ENCODE measurements around the gene ANKH.

ANKH gene

GRCh38 chr5:14666357-14666756 lies 205.2 kb downstream of the ANKH start:
- 0 out of 2 replicates have a peak, but pooled peaks cover 6% of the 10 kb centered on the region for H3K36me3 ChIP-seq (ENCODE audit: insufficient read depth, low read length)
- peaks cover 41% of the 10 kb centered on the region for H3K4me1 ChIP-seq (ENCODE audit: control insufficient read depth, insufficient read depth, low read length, unreplicated experiment)
- H3K79me2 ChIP-seq (ENCODE audit: control insufficient read depth, insufficient read depth, low read length, unreplicated experiment) = peaks cover 83% of the 10 kb centered on the region
- H2AFZ ChIP-seq (ENCODE audit: low read length, unreplicated experiment) = no peak overlapping the region
- H3K27ac ChIP-seq (ENCODE audit: low read depth, low read length) = no peak overlapping the region
- peak overlapping the region; percentile 87 for H3K4me3 ChIP-seq (ENCODE audit: low read depth, low read length)
- H3K27me3 ChIP-seq (ENCODE audit: insufficient read depth, low read length) = no peaks in the 10 kb centered on the region

GRCh38 chr5:14665949-14666348 lies 205.6 kb downstream of the ANKH start:
- peaks cover 40% of the 10 kb centered on the region for H3K4me1 ChIP-seq (ENCODE audit: control insufficient read depth, insufficient read depth, low read length, unreplicated experiment)
- peaks cover 79% of the 10 kb centered on the region for H3K79me2 ChIP-seq (ENCODE audit: control insufficient read depth, insufficient read depth, low read length, unreplicated experiment)
- H3K27me3 ChIP-seq (ENCODE audit: insufficient read depth, low read length) = no peaks in the 10 kb centered on the region
- H2AFZ ChIP-seq (ENCODE audit: low read length, unreplicated experiment) = no peak overlapping the region
- 0 out of 2 replicates have a peak, but pooled peaks cover 6% of the 10 kb centered on the region for H3K36me3 ChIP-seq (ENCODE audit: insufficient read depth, low read length)
- no peak overlapping the region for H3K27ac ChIP-seq (ENCODE audit: low read depth, low read length)
- H3K4me3 ChIP-seq (ENCODE audit: low read depth, low read length) = peak overlapping the region; percentile 87

GRCh38 chr5:14665101-14665822 lies 206.3 kb downstream of the ANKH start:
- H3K27ac ChIP-seq (ENCODE audit: low read depth, low read length) = peak overlapping the region; percentile 80; the same call in 1 of the 2 replicates
- no peaks in the 10 kb centered on the region for H3K27me3 ChIP-seq (ENCODE audit: insufficient read depth, low read length)
- H2AFZ ChIP-seq (ENCODE audit: low read length, unreplicated experiment) = peak overlapping the region; percentile 77
- H3K79me2 ChIP-seq (ENCODE audit: control insufficient read depth, insufficient read depth, low read length, unreplicated experiment) = peaks cover 73% of the 10 kb centered on the region
- H3K4me3 ChIP-seq (ENCODE audit: low read depth, low read length) = peak overlapping the region; percentile 87
- peaks cover 44% of the 10 kb centered on the region for H3K4me1 ChIP-seq (ENCODE audit: control insufficient read depth, insufficient read depth, low read length, unreplicated experiment)
- 0 out of 2 replicates have a peak, but pooled peaks cover 6% of the 10 kb centered on the region for H3K36me3 ChIP-seq (ENCODE audit: insufficient read depth, low read length)

DNA sequence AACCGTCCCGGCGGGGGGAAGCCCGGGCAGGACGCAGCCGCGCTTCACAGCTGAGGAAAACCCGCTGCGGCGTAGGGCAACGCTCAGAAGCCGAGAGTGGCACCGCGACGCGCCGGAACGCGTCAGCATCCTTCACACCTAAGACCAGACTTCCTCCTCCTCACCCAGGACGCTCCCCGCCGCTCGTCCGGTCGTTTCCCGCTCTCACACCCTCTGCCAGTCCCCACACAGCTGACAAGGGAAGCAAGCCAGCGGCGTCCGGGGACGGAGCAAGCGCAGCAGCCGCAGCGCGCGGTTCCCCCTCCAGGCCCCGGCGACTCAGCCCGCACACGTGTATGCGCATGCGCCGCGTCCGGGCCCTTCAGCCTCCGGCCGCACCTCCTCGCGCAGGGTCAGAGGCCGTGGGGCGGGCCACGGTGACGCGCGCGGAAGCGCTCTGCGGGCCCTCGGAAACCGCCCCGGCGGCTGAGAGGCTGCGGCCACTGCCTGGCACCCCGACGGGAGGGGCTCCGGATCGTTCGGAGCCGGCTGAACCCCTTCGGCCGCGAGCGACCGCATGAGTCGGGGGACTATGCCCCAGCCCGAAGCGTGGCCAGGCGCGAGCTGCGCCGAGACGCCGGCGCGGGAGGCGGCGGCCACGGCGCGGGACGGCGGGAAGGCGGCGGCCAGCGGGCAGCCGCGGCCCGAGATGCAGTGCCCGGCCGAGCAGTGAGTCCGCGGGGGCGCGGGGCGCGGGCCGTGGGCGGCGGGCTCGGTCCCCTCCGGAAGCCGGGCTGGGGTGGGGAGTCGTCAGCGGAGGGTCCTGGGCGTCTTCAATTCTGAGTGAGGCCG lies 207.1 kb downstream of the ANKH start, which contains the start of gene OTULIN:
OTULIN (plus strand) TSS at position 449 of the 831 bp plus-strand sequence; CDS start at position 557, 108 bp downstream.
- peaks cover 67% of the 10 kb centered on the region for H3K79me2 ChIP-seq (ENCODE audit: control insufficient read depth, insufficient read depth, low read length, unreplicated experiment)
- H3K4me1 ChIP-seq (ENCODE audit: control insufficient read depth, insufficient read depth, low read length, unreplicated experiment) = peaks cover 52% of the 10 kb centered on the region
- peak within 1 kb of the TSS; percentile 87 for H3K4me3 ChIP-seq (ENCODE audit: low read depth, low read length)
- H3K27me3 ChIP-seq (ENCODE audit: insufficient read depth, low read length) = no peaks in the 10 kb centered on the region
- H3K27ac ChIP-seq (ENCODE audit: low read depth, low read length) = peak within 1 kb of the TSS; percentile 80
- H3K36me3 ChIP-seq (ENCODE audit: insufficient read depth, low read length) = 0 out of 2 replicates have a peak, but pooled peaks cover 6% of the 10 kb centered on the region
- H2AFZ ChIP-seq (ENCODE audit: low read length, unreplicated experiment) = peak within 1 kb of the TSS; percentile 94

GRCh38 chr5:14663734-14664269 lies 207.8 kb downstream of the ANKH start:
- Histone ChIP-seq H3K27ac (ENCODE audit: low read depth, low read length) (peak overlapping the region; percentile 80), H2AFZ (ENCODE audit: low read length, unreplicated experiment) (peak overlapping the region; percentile 94), H3K79me2 (ENCODE audit: control insufficient read depth, insufficient read depth, low read length, unreplicated experiment) (peaks cover 61% of the 10 kb centered on the region), H3K27me3 (ENCODE audit: insufficient read depth, low read length) (no peaks in the 10 kb centered on the region), H3K4me3 (ENCODE audit: low read depth, low read length) (peak overlapping the region; percentile 87), H3K4me1 (ENCODE audit: control insufficient read depth, insufficient read depth, low read length, unreplicated experiment) (peaks cover 52% of the 10 kb centered on the region), H3K36me3 (ENCODE audit: insufficient read depth, low read length) (0 out of 2 replicates have a peak, but pooled peaks cover 6% of the 10 kb centered on the region)

DNA sequence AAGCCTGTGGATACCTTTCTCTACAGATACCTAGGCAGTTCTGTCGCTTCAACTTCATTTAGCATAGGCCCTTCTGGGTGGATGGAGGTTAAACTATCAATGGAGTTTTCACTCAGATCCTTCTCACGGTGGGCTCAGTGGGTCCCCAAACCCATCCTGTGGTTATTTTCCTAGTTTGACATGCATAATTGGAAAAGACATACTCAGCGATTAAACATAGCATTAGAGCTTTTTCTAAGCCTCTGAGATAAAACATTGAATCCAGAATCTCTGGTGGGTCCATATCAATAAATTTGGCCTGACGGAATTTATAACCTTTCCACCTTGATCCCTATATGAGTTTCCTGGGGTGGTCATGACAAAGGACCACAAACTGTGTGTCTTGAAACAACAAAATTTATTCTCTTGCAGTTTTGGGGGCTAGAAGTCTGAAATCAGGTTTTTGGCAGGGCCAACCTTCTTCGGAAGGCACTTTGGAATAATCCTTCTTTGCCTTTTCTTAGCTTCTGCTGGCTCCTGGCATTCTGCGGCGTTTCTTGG lies 208.8 kb downstream of the ANKH start:
- H3K27ac ChIP-seq (ENCODE audit: low read depth, low read length) = no peak overlapping the region
- H2AFZ ChIP-seq (ENCODE audit: low read length, unreplicated experiment) = no peak overlapping the region
- peaks cover 44% of the 10 kb centered on the region for H3K4me1 ChIP-seq (ENCODE audit: control insufficient read depth, insufficient read depth, low read length, unreplicated experiment)
- no peaks in the 10 kb centered on the region for H3K27me3 ChIP-seq (ENCODE audit: insufficient read depth, low read length)
- H3K4me3 ChIP-seq (ENCODE audit: low read depth, low read length) = peak overlapping the region; percentile 87
- H3K79me2 ChIP-seq (ENCODE audit: control insufficient read depth, insufficient read depth, low read length, unreplicated experiment) = peaks cover 51% of the 10 kb centered on the region
- H3K36me3 ChIP-seq (ENCODE audit: insufficient read depth, low read length) = 0 out of 2 replicates have a peak, but pooled peaks cover 6% of the 10 kb centered on the region

DNA sequence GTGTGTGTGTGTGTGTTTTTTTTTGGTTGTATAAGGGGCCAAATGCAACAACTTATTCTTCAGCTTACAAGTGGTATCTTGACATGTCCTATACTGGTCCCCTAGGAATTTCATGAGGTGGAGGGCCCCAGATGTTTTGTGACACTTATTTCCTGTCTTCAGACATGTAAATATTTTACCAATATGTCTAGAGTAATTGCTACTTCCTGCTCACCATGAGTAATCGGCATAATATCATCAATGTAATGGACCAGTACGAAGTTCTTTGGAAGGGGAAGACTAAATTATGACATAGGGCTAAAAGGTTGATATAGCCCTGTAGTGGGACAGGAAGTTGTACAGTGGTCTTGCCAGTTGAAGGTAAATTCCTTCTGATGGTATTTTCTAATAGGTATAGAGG lies 210.7 kb downstream of the ANKH start:
- H3K4me3 ChIP-seq (ENCODE audit: low read depth, low read length) = 0 out of 2 replicates have a peak overlapping the region, but pooled peaks have one; percentile 1
- H3K36me3 ChIP-seq (ENCODE audit: insufficient read depth, low read length) = 0 out of 2 replicates have a peak, but pooled peaks cover 6% of the 10 kb centered on the region
- peaks cover 31% of the 10 kb centered on the region for H3K79me2 ChIP-seq (ENCODE audit: control insufficient read depth, insufficient read depth, low read length, unreplicated experiment)
- no peak overlapping the region for H2AFZ ChIP-seq (ENCODE audit: low read length, unreplicated experiment)
- H3K27me3 ChIP-seq (ENCODE audit: insufficient read depth, low read length) = no peaks in the 10 kb centered on the region
- peaks cover 26% of the 10 kb centered on the region for H3K4me1 ChIP-seq (ENCODE audit: control insufficient read depth, insufficient read depth, low read length, unreplicated experiment)
- H3K27ac ChIP-seq (ENCODE audit: low read depth, low read length) = peak overlapping the region; percentile 42

DNA sequence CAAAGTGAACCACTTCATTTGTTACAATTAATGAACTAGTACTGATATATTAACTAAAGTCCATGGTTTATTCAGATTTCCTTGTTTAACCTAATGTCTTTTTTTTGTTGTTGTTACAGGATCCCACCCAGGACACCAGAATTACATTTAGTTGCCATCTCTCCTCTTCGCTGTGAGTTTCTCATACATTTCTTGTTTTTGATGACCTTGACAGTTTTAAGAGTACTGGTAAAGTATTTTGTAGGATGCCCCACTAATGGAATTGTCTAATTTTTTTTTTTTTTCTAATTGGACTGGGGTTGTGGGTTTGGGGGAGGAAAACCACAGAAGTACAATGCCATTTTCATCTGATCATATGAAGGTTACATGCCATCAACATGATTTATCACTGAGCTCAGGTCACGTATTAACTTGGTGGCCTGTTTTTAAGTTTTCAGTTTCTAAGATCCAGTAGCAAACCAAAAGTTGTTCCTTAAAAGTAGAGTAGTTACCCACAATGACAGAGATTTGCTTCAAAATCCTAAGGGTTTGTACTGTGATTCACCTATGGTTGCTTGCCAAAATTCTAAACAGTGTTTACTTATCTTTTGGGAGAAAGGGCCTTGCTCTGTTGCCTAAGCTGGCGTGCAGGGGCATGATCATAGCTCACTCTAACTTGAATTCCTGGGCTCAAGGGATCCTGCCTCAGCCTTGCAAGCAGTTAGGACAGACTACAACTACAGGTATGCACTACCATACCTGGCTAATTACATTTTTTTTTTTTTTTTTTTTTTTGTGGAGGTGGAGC lies 211.6 kb downstream of the ANKH start:
- Histone ChIP-seq H3K79me2 (ENCODE audit: control insufficient read depth, insufficient read depth, low read length, unreplicated experiment) (peaks cover 23% of the 10 kb centered on the region), H3K36me3 (ENCODE audit: insufficient read depth, low read length) (0 out of 2 replicates have a peak, but pooled peaks cover 6% of the 10 kb centered on the region), H3K4me1 (ENCODE audit: control insufficient read depth, insufficient read depth, low read length, unreplicated experiment) (peaks cover 26% of the 10 kb centered on the region), H2AFZ (ENCODE audit: low read length, unreplicated experiment) (no peak overlapping the region), H3K27ac (ENCODE audit: low read depth, low read length) (peak overlapping the region; percentile 42), H3K4me3 (ENCODE audit: low read depth, low read length) (no peak overlapping the region), H3K27me3 (ENCODE audit: insufficient read depth, low read length) (no peaks in the 10 kb centered on the region)

GRCh38 chr5:14656898-14657297 lies 214.7 kb downstream of the ANKH start:
- H3K36me3 ChIP-seq (ENCODE audit: insufficient read depth, low read length) = no peaks in the 10 kb centered on the region

More at GRCh38 chr5:14656898-14657297, 214.7 kb downstream of the ANKH start:
- Histone ChIP-seq H3K4me1 (ENCODE audit: control insufficient read depth, insufficient read depth, low read length, unreplicated experiment) (peaks cover 19% of the 10 kb centered on the region), H3K27ac (ENCODE audit: low read depth, low read length) (no peak overlapping the region), H3K79me2 (ENCODE audit: control insufficient read depth, insufficient read depth, low read length, unreplicated experiment) (no peaks in the 10 kb centered on the region), H2AFZ (ENCODE audit: low read length, unreplicated experiment) (no peak overlapping the region), H3K27me3 (ENCODE audit: insufficient read depth, low read length) (peaks cover 12% of the 10 kb centered on the region; the same call in 1 of the 2 replicates), H3K4me3 (ENCODE audit: low read depth, low read length) (no peak overlapping the region)

Data from ACC112 (cell line).